ENCODE measurements around the gene GAL3ST1.
A peak's percentile ranks its signal among the peaks of the same experiment; 100 is the strongest.
"Not testable (repeated sequence)": the region's sequence is repeated elsewhere in the genome, so short reads cannot be mapped to it uniquely, and the experiment has no call there.

Gene GAL3ST1

GRCh38 chr22:30596886-30597285, 22.4 kb upstream of the GAL3ST1 start:
- Histone ChIP-seq H3K4me1 (ENCODE audit: control insufficient read depth, low read length) (peaks cover 3% of the 10 kb centered on the region; the same call in 1 of the 2 replicates), H3K27me3 (ENCODE audit: control insufficient read depth, low read length) (peaks cover 2% of the 10 kb centered on the region; the same call in 1 of the 2 replicates), H3F3A (ENCODE audit: control insufficient read depth, insufficient read depth) (peaks cover 2% of the 10 kb centered on the region; the same call in 1 of the 2 replicates), H3K4me2 (ENCODE audit: low read length) (no peak overlapping the region), H3K79me2 (ENCODE audit: control insufficient read depth, low read length) (no peaks in the 10 kb centered on the region), H3K9me3 (ENCODE audit: control insufficient read depth, insufficient read depth, low read length) (no peaks in the 10 kb centered on the region), H3K27ac (ENCODE audit: low read depth, low read length) (no peak overlapping the region), H4K20me1 (ENCODE audit: control insufficient read depth, insufficient read depth, low read depth, low read length) (no peaks in the 10 kb centered on the region), H3K4me3 (ENCODE audit: low read length) (no peak overlapping the region), H3K9me2 (replicated peaks; ENCODE audit: control insufficient read depth, low read length) (no peaks in the 10 kb centered on the region), H3K36me3 (ENCODE audit: control insufficient read depth, low read length) (no peaks in the 10 kb centered on the region)
- TF ChIP-seq EZH2phosphoT487 (IDR thresholded peaks at IDR 0.05; ENCODE audit: borderline replicate concordance, low read length): no peak
- TF ChIP-seq, protein P1, sequence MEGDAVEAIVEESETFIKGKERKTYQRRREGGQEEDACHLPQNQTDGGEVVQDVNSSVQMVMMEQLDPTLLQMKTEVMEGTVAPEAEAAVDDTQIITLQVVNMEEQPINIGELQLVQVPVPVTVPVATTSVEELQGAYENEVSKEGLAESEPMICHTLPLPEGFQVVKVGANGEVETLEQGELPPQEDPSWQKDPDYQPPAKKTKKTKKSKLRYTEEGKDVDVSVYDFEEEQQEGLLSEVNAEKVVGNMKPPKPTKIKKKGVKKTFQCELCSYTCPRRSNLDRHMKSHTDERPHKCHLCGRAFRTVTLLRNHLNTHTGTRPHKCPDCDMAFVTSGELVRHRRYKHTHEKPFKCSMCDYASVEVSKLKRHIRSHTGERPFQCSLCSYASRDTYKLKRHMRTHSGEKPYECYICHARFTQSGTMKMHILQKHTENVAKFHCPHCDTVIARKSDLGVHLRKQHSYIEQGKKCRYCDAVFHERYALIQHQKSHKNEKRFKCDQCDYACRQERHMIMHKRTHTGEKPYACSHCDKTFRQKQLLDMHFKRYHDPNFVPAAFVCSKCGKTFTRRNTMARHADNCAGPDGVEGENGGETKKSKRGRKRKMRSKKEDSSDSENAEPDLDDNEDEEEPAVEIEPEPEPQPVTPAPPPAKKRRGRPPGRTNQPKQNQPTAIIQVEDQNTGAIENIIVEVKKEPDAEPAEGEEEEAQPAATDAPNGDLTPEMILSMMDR (IDR thresholded peaks at IDR 0.05; ENCODE audit: low read depth, low read length, poor library complexity, severe bottlenecking): no peak

DNA sequence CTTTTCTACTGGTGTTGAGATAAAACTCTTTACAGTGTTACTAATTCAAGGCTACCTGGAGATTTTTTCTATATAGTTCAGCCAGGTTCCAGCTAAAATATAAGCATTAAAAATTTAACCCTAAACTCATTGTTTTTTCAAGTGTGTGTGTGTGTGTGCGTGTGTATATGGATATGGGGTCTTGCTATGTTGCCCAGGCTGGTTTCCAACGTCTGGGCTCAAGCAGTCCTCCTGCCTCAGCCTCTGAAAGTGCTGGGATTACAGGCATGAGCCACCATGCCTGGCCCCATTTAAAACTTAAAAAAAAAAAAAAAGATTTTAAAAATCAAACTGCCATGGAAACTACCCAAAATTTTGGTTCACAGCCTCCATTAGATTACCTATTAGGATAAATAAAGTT, 21.7 kb upstream of the GAL3ST1 start:
- Histone ChIP-seq H3K4me2 (ENCODE audit: low read length) (no peak overlapping the region), H3K79me2 (ENCODE audit: control insufficient read depth, low read length) (peaks cover 6% of the 10 kb centered on the region), H3K4me1 (ENCODE audit: control insufficient read depth, low read length) (peaks cover 3% of the 10 kb centered on the region; the same call in 1 of the 2 replicates), H3K36me3 (ENCODE audit: control insufficient read depth, low read length) (peaks cover 2% of the 10 kb centered on the region), H4K20me1 (ENCODE audit: control insufficient read depth, insufficient read depth, low read depth, low read length) (0 out of 2 replicates have a peak, but pooled peaks cover 2% of the 10 kb centered on the region), H3K9me2 (replicated peaks; ENCODE audit: control insufficient read depth, low read length) (no peaks in the 10 kb centered on the region), H3K9me3 (ENCODE audit: control insufficient read depth, insufficient read depth, low read length) (no peaks in the 10 kb centered on the region), H3K4me3 (ENCODE audit: low read length) (no peak overlapping the region), H3F3A (ENCODE audit: control insufficient read depth, insufficient read depth) (peaks cover 2% of the 10 kb centered on the region; the same call in 1 of the 2 replicates), H3K27me3 (ENCODE audit: control insufficient read depth, low read length) (peaks cover 2% of the 10 kb centered on the region; the same call in 1 of the 2 replicates), H3K27ac (ENCODE audit: low read depth, low read length) (no peak overlapping the region)
- TF ChIP-seq, protein P1 (IDR thresholded peaks at IDR 0.05; ENCODE audit: low read depth, low read length, poor library complexity, severe bottlenecking): no peak
- no peak for TF ChIP-seq EZH2phosphoT487 (IDR thresholded peaks at IDR 0.05; ENCODE audit: borderline replicate concordance, low read length)

- Histone ChIP-seq H3K4me1 (ENCODE audit: control insufficient read depth, low read length) (peaks cover 15% of the 10 kb centered on the region), H3K4me3 (ENCODE audit: low read length) (peak overlapping the region; percentile 96), H3K79me2 (ENCODE audit: control insufficient read depth, low read length) (peaks cover 39% of the 10 kb centered on the region), H4K20me1 (ENCODE audit: control insufficient read depth, insufficient read depth, low read depth, low read length) (peaks cover 17% of the 10 kb centered on the region; the same call in 1 of the 2 replicates), H3K36me3 (ENCODE audit: control insufficient read depth, low read length) (peaks cover 40% of the 10 kb centered on the region), H3K4me2 (ENCODE audit: low read length) (peak overlapping the region; percentile 73)
- not testable (repeated sequence) for H3K9me2 ChIP-seq (replicated peaks; ENCODE audit: control insufficient read depth, low read length); H3K27me3 ChIP-seq (ENCODE audit: control insufficient read depth, low read length); H3F3A ChIP-seq (ENCODE audit: control insufficient read depth, insufficient read depth); H3K27ac ChIP-seq (ENCODE audit: low read depth, low read length); H3K9me3 ChIP-seq (ENCODE audit: control insufficient read depth, insufficient read depth, low read length)
Measured at GRCh38 chr22:30592360-30592713, 17.9 kb upstream of the GAL3ST1 start.

DNA sequence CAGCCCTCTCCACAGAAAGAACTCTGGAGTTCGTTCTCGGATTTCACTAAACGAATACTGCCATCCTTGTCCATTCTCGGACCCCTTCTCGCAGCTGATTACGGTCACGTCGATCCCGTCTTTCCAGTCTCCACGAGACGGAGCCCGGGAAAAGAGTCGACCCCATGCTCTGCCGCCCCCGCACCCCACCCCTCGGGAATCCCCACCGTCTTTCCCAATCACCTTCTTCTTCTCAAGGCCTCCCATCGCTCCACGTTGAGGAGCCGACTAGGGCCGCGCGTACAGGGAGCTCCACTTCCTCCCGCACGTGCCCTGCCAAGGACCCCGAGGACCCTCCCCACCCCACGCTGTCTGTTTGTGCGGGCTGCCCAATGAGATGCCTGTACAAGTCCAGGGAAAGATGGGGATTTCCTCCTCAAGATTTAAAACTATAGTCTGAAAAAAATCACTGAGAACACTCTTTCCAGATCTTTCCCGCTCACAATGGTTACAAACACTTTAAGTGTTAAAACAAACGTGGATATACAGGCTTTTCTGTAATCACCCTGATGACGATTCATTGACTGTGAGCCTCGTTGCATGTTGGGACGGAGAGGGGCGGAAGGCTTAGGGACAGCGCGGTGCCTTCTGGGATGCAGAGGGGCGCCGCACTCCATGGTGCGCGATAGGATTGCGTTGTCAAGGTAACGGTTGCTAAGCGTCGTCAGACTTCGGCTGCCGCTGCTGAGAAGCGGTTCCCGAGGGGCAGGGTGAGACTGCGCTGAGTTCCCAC, 17.3 kb upstream of the GAL3ST1 start, which contains the start of gene PES1:
PES1 (minus strand) TSS at position 323 of the 772 bp plus-strand sequence; CDS start at position 246, 77 bp downstream.
- H3K9me3 ChIP-seq (ENCODE audit: control insufficient read depth, insufficient read depth, low read length): no peaks in the 10 kb centered on the region
- H3F3A ChIP-seq (ENCODE audit: control insufficient read depth, insufficient read depth): no peaks in the 10 kb centered on the region
- H3K27me3 ChIP-seq (ENCODE audit: control insufficient read depth, low read length): peaks cover 2% of the 10 kb centered on the region; the same call in 1 of the 2 replicates
- peaks cover 46% of the 10 kb centered on the region for H3K36me3 ChIP-seq (ENCODE audit: control insufficient read depth, low read length)
- peak within 1 kb of the TSS; percentile 96 for H3K4me3 ChIP-seq (ENCODE audit: low read length)
- peak within 1 kb of the TSS; percentile 73 for H3K4me2 ChIP-seq (ENCODE audit: low read length)
- TF ChIP-seq, protein P1 (IDR thresholded peaks at IDR 0.05; ENCODE audit: low read depth, low read length, poor library complexity, severe bottlenecking): no peak
- TF ChIP-seq EZH2phosphoT487 (IDR thresholded peaks at IDR 0.05; ENCODE audit: borderline replicate concordance, low read length): no peak
- peaks cover 15% of the 10 kb centered on the region for H3K4me1 ChIP-seq (ENCODE audit: control insufficient read depth, low read length)
- H4K20me1 ChIP-seq (ENCODE audit: control insufficient read depth, insufficient read depth, low read depth, low read length): peaks cover 17% of the 10 kb centered on the region; the same call in 1 of the 2 replicates
- peak within 1 kb of the TSS; percentile 70 for H3K27ac ChIP-seq (ENCODE audit: low read depth, low read length)
- H3K9me2 ChIP-seq (replicated peaks; ENCODE audit: control insufficient read depth, low read length): no peaks in the 10 kb centered on the region
- H3K79me2 ChIP-seq (ENCODE audit: control insufficient read depth, low read length): peaks cover 39% of the 10 kb centered on the region
